GM23248 (cell line): Measurements from ENCODE around the gene LIN7A. TPM values are rescaled to one million over a fixed set of nuclear protein-coding genes. Genes with fewer than 3 reads are reported as not detected.
A peak's percentile ranks its signal among the peaks of the same experiment; 100 is the strongest.

Experiments used
- DNase-seq: peaks from one replicate; pipeline ENCODE4 v3.0.0-alpha.2; 2015
- H2AFZ ChIP-seq: fragments of 200-600 bp; sonication (generic); 2 replicates; pipeline ENCODE4 v1.6.1; 2016; ENCODE audit warnings: antibody characterized with exemption
- H3F3A ChIP-seq: fragments of 200-600 bp; sonication (generic); 2 replicates; pipeline ENCODE4 v1.6.1; 2016; ENCODE audit warnings: mild to moderate bottlenecking, antibody characterized with exemption, mixed run types; ENCODE audit not compliant: insufficient read depth
- H3K27ac ChIP-seq: fragments of 200-600 bp; sonication (generic); 2 replicates; pipeline ENCODE4 v1.5.1; 2016; ENCODE audit warnings: mild to moderate bottlenecking
- H3K27me3 ChIP-seq: fragments of 200-600 bp; sonication (generic); replicated peaks from 2 replicates; pipeline ENCODE4 v1.6.1; 2016; ENCODE audit warnings: mild to moderate bottlenecking; ENCODE audit not compliant: insufficient read depth
- H3K36me3 ChIP-seq: fragments of 200-600 bp; sonication (generic); 2 replicates; pipeline ENCODE4 v1.6.1; 2016; ENCODE audit warnings: low read depth, mild to moderate bottlenecking
- H3K4me1 ChIP-seq: fragments of 200-600 bp; sonication (generic); 2 replicates; pipeline ENCODE4 v1.6.1; 2016; ENCODE audit warnings: mild to moderate bottlenecking; ENCODE audit not compliant: insufficient read depth
- H3K4me2 ChIP-seq: fragments of 200-600 bp; sonication (generic); one replicate; pipeline ENCODE4 v1.6.1; 2016; ENCODE audit warnings: mild to moderate bottlenecking; ENCODE audit not compliant: unreplicated experiment
- H3K4me3 ChIP-seq: fragments of 200-600 bp; sonication (generic); 2 replicates; pipeline ENCODE4 v1.5.1; 2016; ENCODE audit warnings: mild to moderate bottlenecking
- H3K79me2 ChIP-seq: fragments of 200-600 bp; sonication (generic); 2 replicates; pipeline ENCODE4 v1.6.1; 2016; ENCODE audit warnings: mild to moderate bottlenecking; ENCODE audit not compliant: insufficient read depth
- H3K9ac ChIP-seq: fragments of 200-600 bp; sonication (generic); 2 replicates; pipeline ENCODE4 v1.6.1; 2016; ENCODE audit warnings: mild to moderate bottlenecking
- H3K9me2 ChIP-seq: fragments of 200-600 bp; sonication (generic); 2 replicates; pipeline ENCODE4 v1.6.1; 2016; ENCODE audit warnings: mixed run types, mild to moderate bottlenecking, moderate library complexity; ENCODE audit not compliant: insufficient read depth
- H3K9me3 ChIP-seq: fragments of 200-600 bp; sonication (generic); one replicate; pipeline ENCODE4 v1.6.1; 2017; ENCODE audit warnings: low read depth
- H4K20me1 ChIP-seq: fragments of 200-600 bp; sonication (generic); 2 replicates; pipeline ENCODE4 v1.6.0; 2016; ENCODE audit not compliant: insufficient read depth
- EZH2 ChIP-seq: fragments of 200-600 bp; sonication (generic); IDR thresholded peaks from 2 replicates; pipeline ENCODE4 v1.6.1; 2018; ENCODE audit warnings: antibody characterized with exemption, mild to moderate bottlenecking; ENCODE audit not compliant: insufficient read depth, poor library complexity, severe bottlenecking
- EZH2phosphoT487 ChIP-seq: fragments of 200-600 bp; sonication (generic); IDR thresholded peaks from 2 replicates; pipeline ENCODE4 v1.6.1; 2018; ENCODE audit warnings: antibody characterized with exemption, moderate library complexity, mild to moderate bottlenecking, low read depth; ENCODE audit not compliant: insufficient read depth
- WGBS, 2 experiments: methylation state at CpG; one replicate each; pipeline ENCODE4 v1.1.6; 2015 to 2017; ENCODE audit warnings: low lambda C conversion rate in 2 of 2, low coverage in 1 of 2; ENCODE audit errors: missing lambda C conversion rate in 2 of 2; 5-methylcytosine and 5-hydroxymethylcytosine counted together
- in situ Hi-C: fragments of 300-500 bp; cut with MboI; formaldehyde crosslinking; loops from 2 replicates; pipeline ENCODE4 v1.15.0; 2020
- polyA plus RNA-seq: library from polyadenylated mRNA; unstranded; fragments of >200 nt; fragmentation: Nextera tagmentation; extraction: Ambion mirVana; gene quantifications from 2 replicates; pipeline ENCODE4 v1.2.1, GENCODE V29; 2016
- total RNA-seq: library from RNA; depleted of rRNA; stranded (reverse); fragments of >200 nt; shearing (Covaris generic); gene quantifications from 2 replicates; pipeline ENCODE4 v1.2.3, GENCODE V29; 2014

LIN7A gene
- total and polyA plus RNA-seq, 2 experiments from 2014 or later = 1.5 to 1.6 TPM

GRCh38 chr12:80781313-80781712 lies 156.4 kb downstream of the LIN7A start:
- H3K9me2 ChIP-seq = no peaks in the 10 kb centered on the region
- DNase-seq = no peak
- no peak for TF ChIP-seq EZH2
- no peak for TF ChIP-seq EZH2phosphoT487
- H3K9me3 ChIP-seq = no peaks in the 10 kb centered on the region
- no peak overlapping the region for H3K27ac ChIP-seq
- H3K4me2 ChIP-seq = no peak overlapping the region
- 88 to 93% methylated on average over 1 of the region's 1 CpG for WGBS, 2 experiments
- H3K27me3 ChIP-seq = no peaks in the 10 kb centered on the region
- H3K4me1 ChIP-seq = peaks cover 13% of the 10 kb centered on the region
- no peak overlapping the region for H3K4me3 ChIP-seq
- H3F3A ChIP-seq = 0 out of 2 replicates have a peak, but pooled peaks cover 15% of the 10 kb centered on the region
- no peak overlapping the region for H2AFZ ChIP-seq
- in situ Hi-C loops = no loop called here
- H3K36me3 ChIP-seq = no peaks in the 10 kb centered on the region
- H4K20me1 ChIP-seq = no peaks in the 10 kb centered on the region
- no peak overlapping the region for H3K9ac ChIP-seq
- no peaks in the 10 kb centered on the region for H3K79me2 ChIP-seq

- Histone ChIP-seq H3K36me3 (no peaks in the 10 kb centered on the region), H4K20me1 (no peaks in the 10 kb centered on the region), H3F3A (0 out of 2 replicates have a peak, but pooled peaks cover 15% of the 10 kb centered on the region), H3K27ac (no peak overlapping the region), H3K27me3 (no peaks in the 10 kb centered on the region), H3K4me2 (no peak overlapping the region), H3K79me2 (no peaks in the 10 kb centered on the region), H2AFZ (no peak overlapping the region), H3K9me3 (no peaks in the 10 kb centered on the region), H3K9ac (no peak overlapping the region), H3K4me3 (no peak overlapping the region), H3K4me1 (peaks cover 13% of the 10 kb centered on the region), H3K9me2 (no peaks in the 10 kb centered on the region)
- WGBS, 2 experiments = 60 to 76% methylated on average over 2 of the region's 2 CpGs
- no peak for TF ChIP-seq EZH2
- TF ChIP-seq EZH2phosphoT487 = no peak
- in situ Hi-C loops = no loop called here
- DNase-seq = no peak
These were observed 157.0 kb downstream of the LIN7A start for GRCh38 chr12:80780746-80781145.

GRCh38 chr12:80778005-80778541 lies 159.7 kb downstream of the LIN7A start:
- Histone ChIP-seq H4K20me1 (no peaks in the 10 kb centered on the region), H2AFZ (peak overlapping the region; percentile 75), H3K9ac (peak overlapping the region; percentile 42), H3K9me3 (no peaks in the 10 kb centered on the region), H3F3A (0 out of 2 replicates have a peak, but pooled peaks cover 15% of the 10 kb centered on the region), H3K27me3 (no peaks in the 10 kb centered on the region), H3K9me2 (no peaks in the 10 kb centered on the region), H3K36me3 (no peaks in the 10 kb centered on the region), H3K79me2 (no peaks in the 10 kb centered on the region), H3K4me1 (peaks cover 13% of the 10 kb centered on the region), H3K27ac (peak overlapping the region; percentile 71), H3K4me3 (no peak overlapping the region), H3K4me2 (peak overlapping the region; percentile 6)
- in situ Hi-C loops = no loop called here
- DNase-seq = peak; percentile 70
- 25 to 27% methylated on average over 3 of the region's 3 CpGs for WGBS, 2 experiments
- TF ChIP-seq EZH2 (no peak), EZH2phosphoT487 (no peak)

GRCh38 chr12:80777587-80777986 lies 160.1 kb downstream of the LIN7A start:
- no peaks in the 10 kb centered on the region for H4K20me1 ChIP-seq
- H3K79me2 ChIP-seq = no peaks in the 10 kb centered on the region
- peak overlapping the region; percentile 71 for H3K27ac ChIP-seq
- H2AFZ ChIP-seq = peak overlapping the region; percentile 75
- 0 out of 2 replicates have a peak, but pooled peaks cover 15% of the 10 kb centered on the region for H3F3A ChIP-seq
- H3K4me2 ChIP-seq = peak overlapping the region; percentile 6
- peaks cover 13% of the 10 kb centered on the region for H3K4me1 ChIP-seq
- TF ChIP-seq EZH2phosphoT487 (no peak), EZH2 (no peak)
- H3K9me2 ChIP-seq = no peaks in the 10 kb centered on the region
- no peak overlapping the region for H3K4me3 ChIP-seq
- H3K27me3 ChIP-seq = no peaks in the 10 kb centered on the region
- no peaks in the 10 kb centered on the region for H3K36me3 ChIP-seq
- 71 to 82% methylated on average over 4 of the region's 4 CpGs for WGBS, 2 experiments
- no peaks in the 10 kb centered on the region for H3K9me3 ChIP-seq
- in situ Hi-C loops = no loop called here
- peak; percentile 4 for DNase-seq
- H3K9ac ChIP-seq = peak overlapping the region; percentile 42
